SK-N-SH (cell line): ENCODE results near the gene UCMA. TPM values are rescaled to one million over a fixed set of nuclear protein-coding genes. Genes with fewer than 3 reads are reported as not detected.

Source experiments
- CTCF ChIA-PET: fragments of 300-600, 350-600 bp; formaldehyde crosslinking; extraction: SDS; loops from one replicate; lab custom pipeline; 2021; lab: Yijun Ruan, JAX
- POLR2A ChIA-PET: fragments of 350-600 bp; sonication (Branson Sonifier 250); formaldehyde crosslinking; extraction: SDS; loops from one replicate; lab custom pipeline; 2020; ENCODE audit warnings: antibody characterized with exemption, inconsistent platforms; lab: Yijun Ruan, JAX
- DNase-seq: peaks from one replicate; pipeline ENCODE4 v3.0.0; 2012
- H2AFZ ChIP-seq: fragments of 200-600 bp; sonication (generic); 2 replicates; pipeline ENCODE4 v1.8.1; 2016; ENCODE audit warnings: antibody characterized with exemption, mild to moderate bottlenecking, low read depth
- H3F3A ChIP-seq: fragments of 200-600 bp; sonication (generic); replicated peaks from 2 replicates; pipeline ENCODE3; 2016; ENCODE audit warnings: antibody characterized with exemption, mild to moderate bottlenecking; ENCODE audit not compliant: insufficient read depth
- H3K27ac ChIP-seq, 2 experiments: fragments of 200-500 bp in 1 of 2; fragments of 200-600 bp in 1 of 2; sonication (Bioruptor generic) in 1 of 2; sonication (generic), shearing (Covaris generic) in 1 of 2; 2 replicates each; pipeline versions ENCODE4 v1.5.1 to v1.6.1; 2014 to 2016; ENCODE audit warnings: low read depth in 2 of 2, inconsistent platforms in 1 of 2, low read length in 1 of 2, mild to moderate bottlenecking in 1 of 2, mixed read lengths in 1 of 2
- H3K27me3 ChIP-seq: fragments of 200-600 bp; sonication (generic), shearing (Covaris generic); 2 replicates; pipeline ENCODE4 v1.6.1; 2016; ENCODE audit warnings: mixed run types; ENCODE audit not compliant: insufficient read depth
- H3K36me3 ChIP-seq, 2 experiments: fragments of 200-500 bp in 1 of 2; fragments of 200-600 bp in 1 of 2; sonication (Bioruptor generic) in 1 of 2; sonication (generic) in 1 of 2; replicated peaks in 1 of 2; 2 replicates each; pipeline versions ENCODE3 to v1.5.1; 2014 to 2016; ENCODE audit warnings: low read length in 1 of 2, mild to moderate bottlenecking in 1 of 2; ENCODE audit not compliant: insufficient read depth in 2 of 2, control insufficient read depth in 1 of 2
- H3K4me1 ChIP-seq, 2 experiments: fragments of 200-500 bp in 1 of 2; fragments of 200-600 bp in 1 of 2; sonication (Bioruptor generic) in 1 of 2; sonication (generic), shearing (Covaris generic) in 1 of 2; 2 replicates each; pipeline versions ENCODE4 v1.5.1 to v1.6.1; 2014 to 2016; ENCODE audit warnings: low read depth in 1 of 2, low read length in 1 of 2, mixed run types in 1 of 2; ENCODE audit not compliant: insufficient read depth in 2 of 2, control insufficient read depth in 1 of 2
- H3K4me2 ChIP-seq: fragments of 200-600 bp; sonication (generic), shearing (Covaris generic); 2 replicates; pipeline ENCODE4 v1.6.1; 2017; ENCODE audit warnings: mixed run types
- H3K4me3 ChIP-seq, 2 experiments: fragments of 200-500 bp in 1 of 2; fragments of 200-600 bp in 1 of 2; sonication (Bioruptor generic) in 1 of 2; sonication (generic), shearing (Covaris generic) in 1 of 2; 2 replicates each; pipeline versions ENCODE4 v1.5.1 to v1.8.1; 2014 to 2016; ENCODE audit warnings: low read depth in 2 of 2, inconsistent platforms in 1 of 2, low read length in 1 of 2, mild to moderate bottlenecking in 1 of 2, mixed read lengths in 1 of 2, moderate library complexity in 1 of 2
- H3K79me2 ChIP-seq: fragments of 200-600 bp; sonication (generic); 2 replicates; pipeline ENCODE4 v1.8.1; 2017; ENCODE audit warnings: mild to moderate bottlenecking; ENCODE audit not compliant: insufficient read depth
- H3K9ac ChIP-seq: fragments of 200-600 bp; sonication (generic); 2 replicates; pipeline ENCODE4 v1.6.1; 2017; ENCODE audit warnings: mixed run types
- H3K9me2 ChIP-seq: fragments of 200-600 bp; sonication (generic); 2 replicates; pipeline ENCODE4 v1.6.1; 2017; ENCODE audit warnings: mixed run types
- H3K9me3 ChIP-seq: fragments of 200-600 bp; sonication (generic); 2 replicates; pipeline ENCODE4 v1.6.1; 2017; ENCODE audit warnings: mixed run types, mild to moderate bottlenecking, moderate library complexity
- H4K20me1 ChIP-seq: fragments of 200-600 bp; sonication (generic); 2 replicates; pipeline ENCODE4 v1.6.1; 2017; ENCODE audit warnings: mild to moderate bottlenecking, mixed run types; ENCODE audit not compliant: insufficient read depth
- EP300 ChIP-seq, 2 experiments: IDR thresholded peaks; 2 replicates each; pipeline versions ENCODE4 v1.4.0 to v1.6.1; 2012; ENCODE audit warnings: borderline replicate concordance in 1 of 2, low read depth in 1 of 2, low read length in 1 of 2
- FOSL2 ChIP-seq: IDR thresholded peaks from 2 replicates; pipeline ENCODE4 v1.4.0; 2012; ENCODE audit warnings: low read depth, mild to moderate bottlenecking, moderate library complexity, borderline replicate concordance
- FOXJ3 ChIP-seq: sonication (generic); formaldehyde crosslinking; IDR thresholded peaks from 2 replicates; pipeline ENCODE4 v1.5.1; 2020; ENCODE audit warnings: mild to moderate bottlenecking, missing genetic modification reagents
- FOXM1 ChIP-seq: IDR thresholded peaks from 2 replicates; pipeline ENCODE4 v1.4.0; 2012; ENCODE audit warnings: low read depth, mild to moderate bottlenecking
- GABPA ChIP-seq: IDR thresholded peaks from 2 replicates; pipeline ENCODE4 v1.4.0; 2012; ENCODE audit warnings: low read depth, mild to moderate bottlenecking
- GATA2 ChIP-seq: sonication (generic); formaldehyde crosslinking; IDR thresholded peaks from 2 replicates; pipeline ENCODE4 v1.5.0; 2020; ENCODE audit warnings: mild to moderate bottlenecking, missing genetic modification reagents
- MEF2A ChIP-seq: IDR thresholded peaks from 2 replicates; pipeline ENCODE4 v1.4.0; 2012; ENCODE audit warnings: low read depth, borderline replicate concordance
- MXI1 ChIP-seq: IDR thresholded peaks from 2 replicates; pipeline ENCODE4 v1.6.1; 2012; ENCODE audit warnings: mild to moderate bottlenecking, low read depth, low read length, improper control_type of control experiment
- POLR2AphosphoS5 ChIP-seq: IDR thresholded peaks from 2 replicates; pipeline ENCODE4 v1.6.1; 2012; ENCODE audit warnings: low read depth, low read length
- RCOR1 ChIP-seq: fragments of 150-350 bp; IDR thresholded peaks from 2 replicates; pipeline ENCODE4 v1.6.1; 2017; ENCODE audit warnings: antibody characterized with exemption, low read length
- RXRA ChIP-seq: IDR thresholded peaks from 2 replicates; pipeline ENCODE4 v1.4.0; 2012; ENCODE audit warnings: low read depth, mild to moderate bottlenecking, borderline replicate concordance
- SMC3 ChIP-seq: IDR thresholded peaks from 2 replicates; pipeline ENCODE4 v1.6.1; 2012; ENCODE audit warnings: low read depth, low read length, improper control_type of control experiment
- TCF12 ChIP-seq: IDR thresholded peaks from 2 replicates; pipeline ENCODE4 v1.4.0; 2012
- TEAD4 ChIP-seq: IDR thresholded peaks from 2 replicates; pipeline ENCODE4 v1.4.0; 2012; ENCODE audit warnings: mild to moderate bottlenecking, borderline replicate concordance; ENCODE audit not compliant: insufficient read depth
- YY1 ChIP-seq: IDR thresholded peaks from 2 replicates; pipeline ENCODE4 v1.4.0; 2012; ENCODE audit warnings: low read depth, mild to moderate bottlenecking
- WGBS: methylation state at CpG from one replicate; pipeline ENCODE4 v1.1.6; 2017; ENCODE audit warnings: low lambda C conversion rate; 5-methylcytosine and 5-hydroxymethylcytosine counted together
- polyA plus RNA-seq, 3 experiments: library from polyadenylated mRNA; depleted of rRNA; stranded (reverse); fragments of >200 nt; gene quantifications; 2 replicates each; pipeline ENCODE4 v1.2.3, GENCODE V29; 2012
- TF ChIP-seq, protein P1 (sequence below): IDR thresholded peaks from 2 replicates; pipeline ENCODE4 v1.4.0; 2012; ENCODE audit warnings: low read depth
- TF ChIP-seq, protein P2 (sequence below): fragments of 200-600 bp; sonication (generic); IDR thresholded peaks from 2 replicates; pipeline ENCODE4 v1.6.1; 2017; ENCODE audit warnings: antibody characterized with exemption, mild to moderate bottlenecking, moderate library complexity
- TF ChIP-seq, protein P3 (sequence below): IDR thresholded peaks from 2 replicates; pipeline ENCODE4 v1.4.0; 2012; ENCODE audit warnings: low read depth, borderline replicate concordance
- TF ChIP-seq, protein P4 (sequence below): fragments of 150-350 bp; IDR thresholded peaks from 2 replicates; pipeline ENCODE4 v1.6.1; 2016; ENCODE audit warnings: mild to moderate bottlenecking, low read depth, low read length
- TF ChIP-seq, protein P5 (sequence below): IDR thresholded peaks from 2 replicates; pipeline ENCODE4 v1.6.1; 2012; ENCODE audit warnings: mild to moderate bottlenecking, low read depth, low read length, moderate library complexity

The UCMA gene
- polyA plus RNA-seq, 1 of the 3 experiments (the other 2 are of a cell fraction): not detected

DNA sequence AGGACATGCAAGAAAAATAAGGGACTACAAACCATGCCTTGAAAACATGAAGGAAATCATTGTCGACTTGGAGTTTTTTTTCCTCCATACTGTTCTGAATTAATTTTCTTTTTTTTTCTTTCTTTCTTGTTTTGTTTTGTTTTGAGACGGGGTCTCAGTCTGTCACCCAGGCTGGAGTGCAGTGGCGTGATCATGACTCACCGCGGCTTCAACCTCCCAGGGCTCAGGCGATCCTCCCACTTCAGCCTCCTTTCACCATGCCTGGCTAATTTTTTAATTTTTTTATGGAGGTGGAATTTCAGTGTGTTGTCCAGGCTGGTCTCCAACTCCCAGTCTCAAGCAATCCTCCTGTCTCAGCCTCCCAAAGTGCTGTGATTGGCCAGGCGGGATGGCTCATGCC lies 11.6 kb downstream of the UCMA start:
- CTCF ChIA-PET: no interaction called here
- Histone ChIP-seq H3K9ac (no peak overlapping the region), H3K9me2 (no peaks in the 10 kb centered on the region), H3K36me3 (no peaks in the 10 kb centered on the region), H3K27me3 (no peaks in the 10 kb centered on the region), H4K20me1 (no peaks in the 10 kb centered on the region), H3K27ac (no peak overlapping the region), H3K79me2 (no peaks in the 10 kb centered on the region), H3K9me3 (no peaks in the 10 kb centered on the region), H3F3A (no peaks in the 10 kb centered on the region), H3K4me1 (no peaks in the 10 kb centered on the region), H3K4me3 (no peak overlapping the region), H2AFZ (no peak overlapping the region), H3K4me2 (no peak overlapping the region)
- POLR2A ChIA-PET: no interaction called here
- TF ChIP-seq SMC3: no peak
- TF ChIP-seq, protein P1, sequence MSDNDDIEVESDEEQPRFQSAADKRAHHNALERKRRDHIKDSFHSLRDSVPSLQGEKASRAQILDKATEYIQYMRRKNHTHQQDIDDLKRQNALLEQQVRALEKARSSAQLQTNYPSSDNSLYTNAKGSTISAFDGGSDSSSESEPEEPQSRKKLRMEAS: no peak
- no peak for TF ChIP-seq GATA2
- TF ChIP-seq, protein P2, sequence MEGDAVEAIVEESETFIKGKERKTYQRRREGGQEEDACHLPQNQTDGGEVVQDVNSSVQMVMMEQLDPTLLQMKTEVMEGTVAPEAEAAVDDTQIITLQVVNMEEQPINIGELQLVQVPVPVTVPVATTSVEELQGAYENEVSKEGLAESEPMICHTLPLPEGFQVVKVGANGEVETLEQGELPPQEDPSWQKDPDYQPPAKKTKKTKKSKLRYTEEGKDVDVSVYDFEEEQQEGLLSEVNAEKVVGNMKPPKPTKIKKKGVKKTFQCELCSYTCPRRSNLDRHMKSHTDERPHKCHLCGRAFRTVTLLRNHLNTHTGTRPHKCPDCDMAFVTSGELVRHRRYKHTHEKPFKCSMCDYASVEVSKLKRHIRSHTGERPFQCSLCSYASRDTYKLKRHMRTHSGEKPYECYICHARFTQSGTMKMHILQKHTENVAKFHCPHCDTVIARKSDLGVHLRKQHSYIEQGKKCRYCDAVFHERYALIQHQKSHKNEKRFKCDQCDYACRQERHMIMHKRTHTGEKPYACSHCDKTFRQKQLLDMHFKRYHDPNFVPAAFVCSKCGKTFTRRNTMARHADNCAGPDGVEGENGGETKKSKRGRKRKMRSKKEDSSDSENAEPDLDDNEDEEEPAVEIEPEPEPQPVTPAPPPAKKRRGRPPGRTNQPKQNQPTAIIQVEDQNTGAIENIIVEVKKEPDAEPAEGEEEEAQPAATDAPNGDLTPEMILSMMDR: no peak
- TF ChIP-seq MXI1: no peak
- no peak for TF ChIP-seq MEF2A
- no peak for TF ChIP-seq TEAD4
- TF ChIP-seq FOXM1: no peak
- no peak for TF ChIP-seq TCF12
- no peak for TF ChIP-seq FOXJ3
- TF ChIP-seq, protein P3, sequence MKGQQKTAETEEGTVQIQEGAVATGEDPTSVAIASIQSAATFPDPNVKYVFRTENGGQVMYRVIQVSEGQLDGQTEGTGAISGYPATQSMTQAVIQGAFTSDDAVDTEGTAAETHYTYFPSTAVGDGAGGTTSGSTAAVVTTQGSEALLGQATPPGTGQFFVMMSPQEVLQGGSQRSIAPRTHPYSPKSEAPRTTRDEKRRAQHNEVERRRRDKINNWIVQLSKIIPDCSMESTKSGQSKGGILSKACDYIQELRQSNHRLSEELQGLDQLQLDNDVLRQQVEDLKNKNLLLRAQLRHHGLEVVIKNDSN: no peak
- TF ChIP-seq, protein P4, sequence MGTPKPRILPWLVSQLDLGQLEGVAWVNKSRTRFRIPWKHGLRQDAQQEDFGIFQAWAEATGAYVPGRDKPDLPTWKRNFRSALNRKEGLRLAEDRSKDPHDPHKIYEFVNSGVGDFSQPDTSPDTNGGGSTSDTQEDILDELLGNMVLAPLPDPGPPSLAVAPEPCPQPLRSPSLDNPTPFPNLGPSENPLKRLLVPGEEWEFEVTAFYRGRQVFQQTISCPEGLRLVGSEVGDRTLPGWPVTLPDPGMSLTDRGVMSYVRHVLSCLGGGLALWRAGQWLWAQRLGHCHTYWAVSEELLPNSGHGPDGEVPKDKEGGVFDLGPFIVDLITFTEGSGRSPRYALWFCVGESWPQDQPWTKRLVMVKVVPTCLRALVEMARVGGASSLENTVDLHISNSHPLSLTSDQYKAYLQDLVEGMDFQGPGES: no peak
- TF ChIP-seq FOSL2: no peak
- no peak for TF ChIP-seq POLR2AphosphoS5
- no peak for TF ChIP-seq YY1
- TF ChIP-seq RXRA: no peak
- TF ChIP-seq EP300 (IDR thresholded peaks at IDR 0.05; ENCODE audit: borderline replicate concordance in 1 of 2, low read depth in 1 of 2, low read length in 1 of 2): no peak
- no peak for TF ChIP-seq GABPA
- TF ChIP-seq, protein P5, sequence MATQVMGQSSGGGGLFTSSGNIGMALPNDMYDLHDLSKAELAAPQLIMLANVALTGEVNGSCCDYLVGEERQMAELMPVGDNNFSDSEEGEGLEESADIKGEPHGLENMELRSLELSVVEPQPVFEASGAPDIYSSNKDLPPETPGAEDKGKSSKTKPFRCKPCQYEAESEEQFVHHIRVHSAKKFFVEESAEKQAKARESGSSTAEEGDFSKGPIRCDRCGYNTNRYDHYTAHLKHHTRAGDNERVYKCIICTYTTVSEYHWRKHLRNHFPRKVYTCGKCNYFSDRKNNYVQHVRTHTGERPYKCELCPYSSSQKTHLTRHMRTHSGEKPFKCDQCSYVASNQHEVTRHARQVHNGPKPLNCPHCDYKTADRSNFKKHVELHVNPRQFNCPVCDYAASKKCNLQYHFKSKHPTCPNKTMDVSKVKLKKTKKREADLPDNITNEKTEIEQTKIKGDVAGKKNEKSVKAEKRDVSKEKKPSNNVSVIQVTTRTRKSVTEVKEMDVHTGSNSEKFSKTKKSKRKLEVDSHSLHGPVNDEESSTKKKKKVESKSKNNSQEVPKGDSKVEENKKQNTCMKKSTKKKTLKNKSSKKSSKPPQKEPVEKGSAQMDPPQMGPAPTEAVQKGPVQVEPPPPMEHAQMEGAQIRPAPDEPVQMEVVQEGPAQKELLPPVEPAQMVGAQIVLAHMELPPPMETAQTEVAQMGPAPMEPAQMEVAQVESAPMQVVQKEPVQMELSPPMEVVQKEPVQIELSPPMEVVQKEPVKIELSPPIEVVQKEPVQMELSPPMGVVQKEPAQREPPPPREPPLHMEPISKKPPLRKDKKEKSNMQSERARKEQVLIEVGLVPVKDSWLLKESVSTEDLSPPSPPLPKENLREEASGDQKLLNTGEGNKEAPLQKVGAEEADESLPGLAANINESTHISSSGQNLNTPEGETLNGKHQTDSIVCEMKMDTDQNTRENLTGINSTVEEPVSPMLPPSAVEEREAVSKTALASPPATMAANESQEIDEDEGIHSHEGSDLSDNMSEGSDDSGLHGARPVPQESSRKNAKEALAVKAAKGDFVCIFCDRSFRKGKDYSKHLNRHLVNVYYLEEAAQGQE: no peak
- no peak for TF ChIP-seq RCOR1
- 86% methylated on average over 7 of the region's 7 CpGs for WGBS
- no peak for DNase-seq
